ENCODE results near the gene MIAT. TPM values are rescaled to one million over a fixed set of nuclear protein-coding genes. Genes with fewer than 3 reads are reported as not detected.
A peak's percentile ranks its signal among the peaks of the same experiment; 100 is the strongest.

The MIAT gene
- total and polyA plus RNA-seq, 2 of the 8 experiments (the other 6 are each of a cell fraction or from before 2014, with no cell fraction given), result 27.6 to 36.0 TPM

DNA sequence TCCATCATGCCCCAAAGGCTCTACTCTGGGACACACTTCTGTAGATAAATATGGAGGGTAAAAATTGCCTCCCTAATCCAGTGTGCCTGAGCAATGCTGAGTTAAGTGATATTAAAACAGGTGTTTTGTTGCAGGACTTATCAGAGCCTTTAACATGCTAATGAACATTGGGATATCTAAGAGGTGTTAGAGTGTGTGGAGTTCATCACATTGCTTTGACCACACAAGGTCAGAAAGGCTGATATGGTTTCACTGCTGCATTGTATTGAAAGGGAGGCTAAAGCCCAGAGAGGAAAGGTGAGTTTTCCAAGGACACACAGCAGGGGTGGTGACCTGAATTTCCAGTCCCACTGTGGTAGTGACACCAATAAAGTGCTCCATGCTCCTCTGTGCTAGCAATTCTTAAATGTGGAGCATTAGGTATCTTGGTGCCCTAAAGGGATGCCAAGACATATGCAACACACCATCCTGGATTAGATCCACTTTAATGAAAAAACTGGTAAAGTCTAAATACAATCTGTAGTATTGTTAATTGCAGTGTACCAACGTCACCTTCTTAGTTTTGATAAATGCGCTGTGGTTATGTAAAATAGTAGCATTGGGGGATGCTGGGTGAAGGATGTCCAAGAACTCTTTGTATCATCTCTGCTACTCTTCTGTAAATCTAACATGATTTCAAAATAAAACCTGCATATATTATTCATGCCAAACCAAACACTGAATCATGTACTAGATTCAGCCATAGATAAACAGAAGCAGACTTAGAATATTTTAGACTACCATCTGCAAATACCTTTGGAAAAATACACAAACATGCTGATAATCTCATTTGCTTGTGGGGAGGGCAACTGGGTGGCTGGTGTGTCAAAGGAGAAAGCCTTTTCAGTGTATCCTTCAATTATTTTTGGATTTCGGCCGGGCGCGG is 45.8 kb downstream of the MIAT start:
- Histone ChIP-seq H2AFZ (ENCODE audit: low read length) (no peak overlapping the region), H3K14ac (ENCODE audit: insufficient read length) (no peak overlapping the region), H2BK120ac (replicated peaks; ENCODE audit: low read depth, low read length) (no peak overlapping the region), H2BK12ac (ENCODE audit: low read depth, low read length) (no peak overlapping the region), H3K56ac (replicated peaks; ENCODE audit: insufficient read length, low read depth, low read length) (no peak overlapping the region), H3K18ac (ENCODE audit: extremely low read depth, low read length) (no peak overlapping the region), H3K9me3 (ENCODE audit: insufficient read depth in 2 of 2, low read depth in 1 of 2, low read length in 1 of 2) (peaks cover 21 to 30% of the 10 kb centered on the region in 2 experiments), H4K91ac (replicated peaks; ENCODE audit: insufficient read length, low read length) (no peak overlapping the region), H2BK5ac (ENCODE audit: low read depth, low read length) (no peak overlapping the region), H2AK5ac (ENCODE audit: low read depth, low read length) (no peak overlapping the region), H2BK20ac (ENCODE audit: low read length) (no peak overlapping the region), H4K5ac (ENCODE audit: insufficient read length, low read depth, low read length) (no peak overlapping the region), H3K27me3 (replicated peaks in 1 of 4; ENCODE audit: control insufficient read depth in 3 of 4, extremely low read depth in 1 of 4, insufficient read depth in 3 of 4, low read length in 3 of 4) (no peaks in the 10 kb centered on the region; a peak in 1 of 7 replicates), H3K79me2 (ENCODE audit: control insufficient read depth in 1 of 2, insufficient read depth in 2 of 2, low read length in 2 of 2) (no peaks in the 10 kb centered on the region), H3K4me3 (ENCODE audit: extremely low read depth in 1 of 4, insufficient read depth in 2 of 4, low read depth in 3 of 4, low read length in 4 of 4) (no peak overlapping the region), H4K20me1 (replicated peaks in 1 of 2; ENCODE audit: control insufficient read depth in 1 of 2, insufficient read depth in 2 of 2, low read length in 2 of 2) (no peaks in the 10 kb centered on the region), H3K36me3 (ENCODE audit: control insufficient read depth in 2 of 4, insufficient read depth in 4 of 4, low read length in 3 of 4) (peaks cover 0 to 11% (median 4%) of the 10 kb centered on the region in 4 experiments; a peak in 3 of 8 replicates), H3K9ac (replicated peaks in 1 of 4; ENCODE audit: extremely low read depth in 1 of 4, low read depth in 3 of 4, low read length in 3 of 4) (no peak overlapping the region), H3K27ac (ENCODE audit: low read depth, low read length) (no peak overlapping the region), H2BK15ac (ENCODE audit: low read length) (no peak overlapping the region), H3K23me2 (ENCODE audit: low read depth, low read length) (no peaks in the 10 kb centered on the region), H3K4ac (replicated peaks; ENCODE audit: insufficient read length, low read depth, low read length) (no peak overlapping the region), H3K4me1 (replicated peaks in 1 of 4; ENCODE audit: control insufficient read depth in 3 of 4, insufficient read depth in 4 of 4, low read length in 3 of 4) (no peaks in the 10 kb centered on the region), H3K4me2 (ENCODE audit: insufficient read depth in 1 of 2, low read depth in 2 of 2, low read length in 2 of 2) (no peak overlapping the region), H3K23ac (ENCODE audit: insufficient read length) (no peak overlapping the region), H3K79me1 (ENCODE audit: low read depth, low read length) (no peaks in the 10 kb centered on the region), H4K8ac (ENCODE audit: extremely low read depth, insufficient read depth, low read length) (no peak overlapping the region)
- POLR2A ChIA-PET (ENCODE audit: partially characterized antibody), result no interaction called here
- WGBS, 2 experiments (ENCODE audit: extremely low coverage in 1 of 2, insufficient coverage in 1 of 2, insufficient read length in 1 of 2, insufficient replicate concordance in 2 of 2, low coverage in 1 of 2, low lambda C conversion rate in 2 of 2, missing lambda C conversion rate in 1 of 2), result 94% methylated on average over 4 of the region's 6 CpGs; no CpG with 5 or more reads in 1 of the 2 experiments
- CTCF ChIA-PET (ENCODE audit: partially characterized antibody), result interaction anchor here (0.7 kb wide), 1 partner anchor 619 kb away, joined by 3 read pairs; no protein-coding TSS in a partner anchor
- TF ChIP-seq KDM1A (IDR thresholded peaks at IDR 0.05; ENCODE audit: borderline replicate concordance, low read length) (peak; percentile 37; the same call in 1 of the 2 replicates), NANOG (IDR thresholded peaks at IDR 0.05; ENCODE audit: insufficient read depth, low read depth, low read length, poor library complexity, severe bottlenecking) (no peak), CBX5 (IDR thresholded peaks at IDR 0.05; ENCODE audit: low read depth, low read length) (no peak)
- no peak for FAIRE-seq
- DNase-seq (ENCODE audit: low read depth in 1 of 2, low spot score in 2 of 2), result no peak

Data from H1 (cell line).